H1 (cell line): ENCODE results near the gene TERB1. TPM values are rescaled to one million over a fixed set of nuclear protein-coding genes. Genes with fewer than 3 reads are reported as not detected.

ENCODE experiments used
- CTCF ChIA-PET: fragments of 300-600 bp; sonication (Branson Sonifier 250); formaldehyde crosslinking; loops from one replicate; lab custom pipeline; 2021; ENCODE audit not compliant: partially characterized antibody; lab: Charles Lee
- POLR2A ChIA-PET: fragments of 300-600 bp; sonication (Branson Sonifier 250); formaldehyde crosslinking; loops from one replicate; lab custom pipeline; 2021; ENCODE audit warnings: inconsistent platforms; ENCODE audit not compliant: partially characterized antibody; lab: Charles Lee
- DNase-seq, 2 experiments: peaks; one replicate each; pipeline versions ENCODE4 v3.0.0 to v3.0.0-alpha.2; 2010 to 2022; ENCODE audit warnings: low spot score in 2 of 2, low read depth in 1 of 2, mixed read lengths in 1 of 2
- FAIRE-seq: peaks from 2 replicates; lab custom pipeline; 2011; peaks lifted over from hg19 to GRCh38; lab: Jason Lieb, UNC
- H2AFZ ChIP-seq: 2 replicates; pipeline ENCODE4 v1.8.1; 2012; ENCODE audit warnings: low read length, inconsistent platforms
- H2AK5ac ChIP-seq: 2 replicates; pipeline ENCODE4 v1.6.1; 2013; ENCODE audit warnings: low read depth, low read length
- H2BK120ac ChIP-seq: replicated peaks from 2 replicates; pipeline ENCODE3; 2013; ENCODE audit warnings: low read depth, low read length, inconsistent platforms
- H2BK12ac ChIP-seq: 2 replicates; pipeline ENCODE4 v1.6.1; 2013; ENCODE audit warnings: low read depth, low read length
- H2BK15ac ChIP-seq: 2 replicates; pipeline ENCODE4 v1.6.1; 2013; ENCODE audit warnings: low read length
- H2BK20ac ChIP-seq: 2 replicates; pipeline ENCODE4 v1.6.1; 2013; ENCODE audit warnings: low read length
- H2BK5ac ChIP-seq: 2 replicates; pipeline ENCODE4 v1.6.1; 2013; ENCODE audit warnings: low read depth, low read length
- H3K14ac ChIP-seq: 2 replicates; pipeline ENCODE4 v1.6.1; 2013; ENCODE audit warnings: inconsistent platforms; ENCODE audit not compliant: insufficient read length
- H3K18ac ChIP-seq: 2 replicates; pipeline ENCODE4 v1.6.1; 2013; ENCODE audit warnings: low read length; ENCODE audit errors: extremely low read depth
- H3K23ac ChIP-seq: 2 replicates; pipeline ENCODE4 v1.6.1; 2013; ENCODE audit warnings: inconsistent platforms; ENCODE audit not compliant: insufficient read length
- H3K23me2 ChIP-seq: 2 replicates; pipeline ENCODE4 v1.6.1; 2013; ENCODE audit warnings: low read depth, low read length
- H3K27ac ChIP-seq: 2 replicates; pipeline ENCODE4 v1.6.1; 2011; ENCODE audit warnings: low read depth, low read length, inconsistent platforms
- H3K27me3 ChIP-seq, 4 experiments: replicated peaks in 1 of 4; 1 replicate in 1 of 4; 2 replicates in 3 of 4; pipeline versions ENCODE4 v1.6.1 to v1.8.1; 2011 to 2013; ENCODE audit warnings: low read length in 3 of 4, mild to moderate bottlenecking in 3 of 4, inconsistent platforms in 2 of 4, mixed read lengths in 2 of 4, moderate library complexity in 1 of 4; ENCODE audit not compliant: control insufficient read depth in 3 of 4, insufficient read depth in 3 of 4; ENCODE audit errors: extremely low read depth in 1 of 4
- H3K36me3 ChIP-seq, 4 experiments: 2 replicates each; pipeline versions ENCODE4 v1.6.1 to v1.8.1; 2011 to 2013; ENCODE audit warnings: mild to moderate bottlenecking in 4 of 4, low read length in 3 of 4, moderate library complexity in 2 of 4, control low read depth in 1 of 4, inconsistent platforms in 1 of 4; ENCODE audit not compliant: insufficient read depth in 4 of 4, control insufficient read depth in 2 of 4
- H3K4ac ChIP-seq: replicated peaks from 2 replicates; pipeline ENCODE3; 2013; ENCODE audit warnings: low read length, low read depth, mixed read lengths, inconsistent platforms; ENCODE audit not compliant: insufficient read length
- H3K4me1 ChIP-seq, 4 experiments: replicated peaks in 1 of 4; 1 replicate in 1 of 4; 2 replicates in 3 of 4; pipeline versions ENCODE4 v1.6.1 to v1.8.1; 2011 to 2013; ENCODE audit warnings: low read length in 3 of 4, inconsistent platforms in 2 of 4, mixed read lengths in 1 of 4; ENCODE audit not compliant: insufficient read depth in 4 of 4, control insufficient read depth in 3 of 4
- H3K4me2 ChIP-seq, 2 experiments: 2 replicates each; pipeline versions ENCODE4 v1.6.1 to v1.8.1; 2011 to 2013; ENCODE audit warnings: low read depth in 2 of 2, low read length in 2 of 2, control low read depth in 1 of 2, inconsistent platforms in 1 of 2, mild to moderate bottlenecking in 1 of 2; ENCODE audit not compliant: insufficient read depth in 1 of 2
- H3K4me3 ChIP-seq, 4 experiments: fragments of 200-600, 300-600 bp in 1 of 4; sonication (generic), shearing (Covaris generic), sonication (Bioruptor Twin) in 1 of 4; 2 replicates each; pipeline versions ENCODE4 v1.5.1 to v1.8.1; 2011 to 2016; ENCODE audit warnings: low read length in 4 of 4, low read depth in 3 of 4, control low read depth in 2 of 4, inconsistent platforms in 2 of 4, mild to moderate bottlenecking in 2 of 4, mixed read lengths in 1 of 4, moderate library complexity in 1 of 4; ENCODE audit not compliant: insufficient read depth in 2 of 4; ENCODE audit errors: extremely low read depth in 1 of 4
- H3K56ac ChIP-seq: replicated peaks from 2 replicates; pipeline ENCODE3; 2013; ENCODE audit warnings: low read depth, mild to moderate bottlenecking, mixed read lengths, low read length, inconsistent platforms; ENCODE audit not compliant: insufficient read length
- H3K79me1 ChIP-seq: 2 replicates; pipeline ENCODE4 v1.6.1; 2013; ENCODE audit warnings: low read depth, low read length, control low read depth
- H3K79me2 ChIP-seq, 2 experiments: 2 replicates each; pipeline versions ENCODE4 v1.6.1 to v1.8.1; 2012 to 2013; ENCODE audit warnings: low read length in 2 of 2, mild to moderate bottlenecking in 2 of 2, inconsistent platforms in 1 of 2; ENCODE audit not compliant: insufficient read depth in 2 of 2, control insufficient read depth in 1 of 2
- H3K9ac ChIP-seq, 4 experiments: replicated peaks in 1 of 4; 1 replicate in 1 of 4; 2 replicates in 3 of 4; pipeline versions ENCODE4 v1.6.1 to v1.8.1; 2011 to 2013; ENCODE audit warnings: low read depth in 3 of 4, low read length in 3 of 4, control low read depth in 2 of 4, mild to moderate bottlenecking in 2 of 4, moderate library complexity in 2 of 4, inconsistent platforms in 1 of 4; ENCODE audit errors: extremely low read depth in 1 of 4
- H3K9me3 ChIP-seq, 2 experiments: 2 replicates each; pipeline versions ENCODE4 v1.6.1 to v1.8.1; 2012 to 2013; ENCODE audit warnings: mild to moderate bottlenecking in 2 of 2, moderate library complexity in 2 of 2, control low read depth in 1 of 2, inconsistent platforms in 1 of 2, low read depth in 1 of 2, low read length in 1 of 2, mixed read lengths in 1 of 2; ENCODE audit not compliant: insufficient read depth in 2 of 2
- H4K20me1 ChIP-seq, 2 experiments: replicated peaks in 1 of 2; 2 replicates each; pipeline versions ENCODE3 to v1.8.1; 2011 to 2013; ENCODE audit warnings: inconsistent platforms in 2 of 2, low read length in 2 of 2, mild to moderate bottlenecking in 1 of 2; ENCODE audit not compliant: insufficient read depth in 2 of 2, control insufficient read depth in 1 of 2
- H4K5ac ChIP-seq: 2 replicates; pipeline ENCODE4 v1.6.1; 2013; ENCODE audit warnings: low read length, low read depth, mixed read lengths, inconsistent platforms; ENCODE audit not compliant: insufficient read length
- H4K8ac ChIP-seq: 2 replicates; pipeline ENCODE4 v1.8.0; 2013; ENCODE audit warnings: mild to moderate bottlenecking, moderate library complexity, low read length, inconsistent platforms; ENCODE audit not compliant: insufficient read depth; ENCODE audit errors: extremely low read depth
- H4K91ac ChIP-seq: replicated peaks from 2 replicates; pipeline ENCODE3; 2013; ENCODE audit warnings: low read length, mixed read lengths, inconsistent platforms; ENCODE audit not compliant: insufficient read length
- ATF3 ChIP-seq: IDR thresholded peaks from 2 replicates; pipeline ENCODE4 v1.6.1; 2011; ENCODE audit warnings: low read depth, mild to moderate bottlenecking, low read length; ENCODE audit not compliant: insufficient read depth
- BRCA1 ChIP-seq: IDR thresholded peaks from 2 replicates; pipeline ENCODE4 v1.6.1; 2012; ENCODE audit warnings: low read depth, low read length, improper control_type of control experiment
- CTBP2 ChIP-seq: IDR thresholded peaks from 2 replicates; pipeline ENCODE4 v1.7.0; 2011; ENCODE audit warnings: borderline replicate concordance, mild to moderate bottlenecking, moderate library complexity, mixed read lengths, low read length; ENCODE audit not compliant: insufficient read depth, insufficient read length
- HDAC6 ChIP-seq: IDR thresholded peaks from one replicate; pipeline ENCODE4 v1.7.1; 2012; ENCODE audit warnings: low read depth, mild to moderate bottlenecking, inconsistent platforms, low read length, moderate library complexity
- JUND ChIP-seq: IDR thresholded peaks from 2 replicates; pipeline ENCODE4 v1.6.1; 2011; ENCODE audit warnings: mild to moderate bottlenecking, improper control_type of control experiment, low read length
- MAFK ChIP-seq: IDR thresholded peaks from 2 replicates; pipeline ENCODE4 v1.6.1; 2012; ENCODE audit warnings: low read depth, mild to moderate bottlenecking, improper control_type of control experiment, low read length
- SP4 ChIP-seq: IDR thresholded peaks from 2 replicates; pipeline ENCODE4 v1.6.1; 2012; ENCODE audit warnings: low read length, inconsistent platforms
- USF2 ChIP-seq: IDR thresholded peaks from 2 replicates; pipeline ENCODE4 v1.6.1; 2011; ENCODE audit warnings: low read length, improper control_type of control experiment
- ZNF274 ChIP-seq: IDR thresholded peaks from 2 replicates; pipeline ENCODE4 v1.7.0; 2012; ENCODE audit warnings: low read length, borderline replicate concordance; ENCODE audit errors: extremely low read depth
- WGBS, 2 experiments: shearing (Covaris generic) in 1 of 2; methylation state at CpG; one replicate each; pipeline versions ENCODE4 v1.1.6 to v1.1.7; 2013 to 2015; ENCODE audit warnings: low lambda C conversion rate in 2 of 2, mixed read lengths in 2 of 2, inconsistent platforms in 1 of 2, low coverage in 1 of 2, missing lambda C conversion rate in 1 of 2; ENCODE audit not compliant: insufficient replicate concordance in 2 of 2, insufficient coverage in 1 of 2, insufficient read length in 1 of 2; ENCODE audit errors: extremely low coverage in 1 of 2, missing lambda C conversion rate in 1 of 2; 5-methylcytosine and 5-hydroxymethylcytosine counted together
- polyA plus RNA-seq, 7 experiments: library from polyadenylated mRNA; depleted of rRNA in 3 of 7; stranded (reverse) in 5 of 7; unstranded in 2 of 7; fragments of >200 nt in 5 of 7; fragments of 200-250 nt in 2 of 7; gene quantifications; 1 replicate in 5 of 7; 2 replicates in 1 of 7; 4 replicates in 1 of 7; pipeline versions ENCODE4 v1.2.1 to v1.2.3, GENCODE V29; 2011 to 2013; ENCODE audit warnings: missing spikeins in 2 of 7, mixed read lengths in 2 of 7
- total RNA-seq: library from RNA; stranded (reverse); fragmentation: NEBNext Ultra II Directional; extraction: Animal tissue kit (Norgen Biotek cat#: 25700); gene quantifications from 2 replicates; pipeline ENCODE4 v1.2.1, GENCODE V29; 2021

TERB1 gene
- total and polyA plus RNA-seq, 2 of the 8 experiments (the other 6 are each of a cell fraction or from before 2014, with no cell fraction given): not detected

DNA sequence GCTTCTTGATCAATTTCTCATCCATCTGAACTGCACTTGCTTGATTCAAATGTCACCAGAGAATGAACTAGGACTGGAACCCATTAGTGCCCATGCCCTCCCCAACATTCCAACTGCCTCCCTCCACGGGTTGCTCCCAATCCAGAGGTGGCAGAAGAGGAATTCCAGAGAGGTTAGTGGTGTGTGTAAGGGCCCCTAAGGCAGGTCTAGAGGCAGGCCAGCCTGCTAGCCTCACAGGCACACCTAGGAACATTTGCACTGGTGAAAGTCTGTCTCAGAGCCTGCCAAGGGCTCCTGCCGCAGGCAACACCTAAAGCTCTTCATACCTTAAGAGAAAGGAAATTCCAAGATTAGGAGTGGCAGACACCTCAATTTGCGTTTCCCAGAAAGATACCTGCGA is 83.6 kb downstream of the TERB1 start:
- DNase-seq (no peak), FAIRE-seq (no peak)
- Histone ChIP-seq H3K4me2 (no peak overlapping the region), H4K91ac (no peak overlapping the region), H2BK12ac (no peak overlapping the region), H3K27ac (no peak overlapping the region), H3K56ac (no peak overlapping the region), H3K36me3 (peaks cover 2 to 19% (median 6%) of the 10 kb centered on the region in 4 experiments; a peak in 5 of 8 replicates), H4K8ac (no peak overlapping the region), H3K4me3 (no peak overlapping the region), H3K79me2 (no peaks in the 10 kb centered on the region), H3K18ac (no peak overlapping the region), H4K5ac (no peak overlapping the region), H3K79me1 (no peaks in the 10 kb centered on the region), H2BK15ac (no peak overlapping the region), H3K9me3 (no peaks in the 10 kb centered on the region), H3K23me2 (no peaks in the 10 kb centered on the region), H2BK5ac (no peak overlapping the region), H3K4ac (no peak overlapping the region), H2BK20ac (no peak overlapping the region), H2BK120ac (no peak overlapping the region), H3K9ac (no peak overlapping the region), H2AFZ (no peak overlapping the region), H3K4me1 (no peaks in the 10 kb centered on the region), H2AK5ac (no peak overlapping the region), H4K20me1 (peaks cover 2 to 5% of the 10 kb centered on the region in 2 experiments), H3K14ac (no peak overlapping the region), H3K27me3 (no peaks in the 10 kb centered on the region), H3K23ac (no peak overlapping the region)
- ChIA-PET POLR2A (interaction anchor here (0.7 to 2.6 kb wide), 4 partner anchors 9 to 21 kb away, joined by 3 to 9 read pairs (median 6); partner anchors contain the start of gene CMTM4), CTCF (interaction anchor here (1.3 to 4.3 kb wide), 5 partner anchors 10 to 23 kb away, joined by 3 to 35 read pairs (median 5); no protein-coding TSS in a partner anchor)
- WGBS, 2 experiments: 94% methylated on average over 4 of the region's 4 CpGs; no CpG with 5 or more reads in 1 of the 2 experiments
- TF ChIP-seq HDAC6 (no peak), ZNF274 (no peak), USF2 (no peak), BRCA1 (no peak), JUND (no peak), MAFK (no peak), CTBP2 (no peak), ATF3 (no peak), SP4 (no peak)
